GM12864 (cell line): ENCODE results near the gene CCL4L2.
"Not testable (repeated sequence)": the region's sequence is repeated elsewhere in the genome, so short reads cannot be mapped to it uniquely, and the experiment has no call there.

Source experiments
- DNase-seq: peaks from one replicate; pipeline ENCODE4 v3.0.0-alpha.2; 2011; ENCODE audit warnings: low read depth
- H3K4me3 ChIP-seq: 2 replicates; pipeline ENCODE4 v1.5.1; 2011; ENCODE audit warnings: mild to moderate bottlenecking, low read depth, low read length, control low read depth
- TF ChIP-seq, protein P1 (sequence below): IDR thresholded peaks from 2 replicates; pipeline ENCODE4 v1.5.1; 2011; ENCODE audit warnings: low read depth, mild to moderate bottlenecking, moderate library complexity, low read length, control low read depth, inconsistent platforms; ENCODE audit errors: missing control alignments

CCL4L2 gene

DNA sequence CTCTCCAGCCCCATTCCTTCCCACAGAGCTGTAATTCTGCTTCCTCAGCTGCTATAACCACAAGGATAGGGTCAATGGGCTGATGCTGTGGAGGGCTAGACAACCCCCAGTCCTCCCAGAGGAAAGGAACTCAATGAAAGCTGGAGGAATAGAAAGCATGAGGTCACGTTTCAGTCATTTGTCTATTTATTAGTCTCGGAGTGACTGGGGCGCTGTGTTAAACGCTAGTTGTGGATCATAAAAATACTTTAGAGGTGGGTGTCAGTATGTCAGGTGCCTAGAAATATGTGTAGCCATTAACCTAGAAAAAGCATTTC lies 13.5 kb upstream of the CCL4L2 start:
- peak overlapping the region; percentile 26; the same call in 1 of the 2 replicates for H3K4me3 ChIP-seq
- no peak for DNase-seq
- TF ChIP-seq, protein P1, sequence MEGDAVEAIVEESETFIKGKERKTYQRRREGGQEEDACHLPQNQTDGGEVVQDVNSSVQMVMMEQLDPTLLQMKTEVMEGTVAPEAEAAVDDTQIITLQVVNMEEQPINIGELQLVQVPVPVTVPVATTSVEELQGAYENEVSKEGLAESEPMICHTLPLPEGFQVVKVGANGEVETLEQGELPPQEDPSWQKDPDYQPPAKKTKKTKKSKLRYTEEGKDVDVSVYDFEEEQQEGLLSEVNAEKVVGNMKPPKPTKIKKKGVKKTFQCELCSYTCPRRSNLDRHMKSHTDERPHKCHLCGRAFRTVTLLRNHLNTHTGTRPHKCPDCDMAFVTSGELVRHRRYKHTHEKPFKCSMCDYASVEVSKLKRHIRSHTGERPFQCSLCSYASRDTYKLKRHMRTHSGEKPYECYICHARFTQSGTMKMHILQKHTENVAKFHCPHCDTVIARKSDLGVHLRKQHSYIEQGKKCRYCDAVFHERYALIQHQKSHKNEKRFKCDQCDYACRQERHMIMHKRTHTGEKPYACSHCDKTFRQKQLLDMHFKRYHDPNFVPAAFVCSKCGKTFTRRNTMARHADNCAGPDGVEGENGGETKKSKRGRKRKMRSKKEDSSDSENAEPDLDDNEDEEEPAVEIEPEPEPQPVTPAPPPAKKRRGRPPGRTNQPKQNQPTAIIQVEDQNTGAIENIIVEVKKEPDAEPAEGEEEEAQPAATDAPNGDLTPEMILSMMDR = no peak

DNA sequence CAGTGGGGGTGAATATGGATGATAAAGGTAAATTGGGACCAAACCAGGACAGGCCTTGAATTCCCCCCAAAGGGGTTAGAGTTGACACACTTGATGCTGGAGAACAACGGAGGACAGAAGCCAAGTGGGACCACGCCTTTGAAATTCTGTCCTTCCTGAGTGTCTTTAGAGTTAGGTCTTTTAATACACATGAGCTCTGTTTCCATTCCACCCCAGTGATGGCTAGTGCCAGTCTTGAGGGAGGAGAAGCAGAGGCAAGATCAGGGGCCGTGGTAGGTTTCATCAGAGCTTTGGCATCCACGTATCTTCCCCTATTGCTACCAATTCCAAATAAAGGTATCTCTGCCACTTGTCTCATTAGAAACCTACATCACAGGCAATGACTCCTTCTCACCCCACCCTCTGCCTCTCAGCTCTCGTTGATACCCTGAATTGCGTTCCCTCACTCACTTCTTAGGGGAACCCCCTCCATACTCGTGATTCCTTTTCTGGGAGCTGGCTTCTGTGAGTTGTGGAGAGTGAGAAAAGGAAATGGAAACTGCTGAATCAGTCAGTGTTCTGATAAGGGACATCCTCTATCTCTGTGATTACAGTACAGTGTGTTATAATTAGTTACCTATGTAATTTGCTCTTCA lies 11.9 kb upstream of the CCL4L2 start:
- no peak for DNase-seq
- TF ChIP-seq, protein P1 = no peak
- H3K4me3 ChIP-seq = no peak overlapping the region

DNA sequence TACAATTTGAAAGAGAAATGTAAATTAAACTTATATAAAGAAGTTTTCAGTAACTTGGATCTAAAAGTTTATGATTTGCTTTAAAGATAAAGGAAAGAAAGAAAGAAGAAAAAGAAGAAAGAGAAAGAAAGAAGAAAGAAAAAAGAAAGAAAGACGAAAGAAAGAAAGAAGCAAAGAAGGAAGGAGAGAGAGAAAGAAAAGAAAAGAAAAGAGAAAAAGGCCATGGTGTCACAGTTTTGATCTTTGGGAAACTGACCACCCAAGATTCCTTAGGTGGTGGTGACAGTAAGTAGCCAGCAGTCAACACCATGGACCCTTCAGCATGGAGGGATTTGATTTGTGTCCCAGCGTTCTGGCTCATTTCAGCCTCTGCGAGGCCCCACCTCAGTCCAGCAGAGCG lies 9.8 kb upstream of the CCL4L2 start:
- DNase-seq, H3K4me3 ChIP-seq: not testable (repeated sequence)

DNA sequence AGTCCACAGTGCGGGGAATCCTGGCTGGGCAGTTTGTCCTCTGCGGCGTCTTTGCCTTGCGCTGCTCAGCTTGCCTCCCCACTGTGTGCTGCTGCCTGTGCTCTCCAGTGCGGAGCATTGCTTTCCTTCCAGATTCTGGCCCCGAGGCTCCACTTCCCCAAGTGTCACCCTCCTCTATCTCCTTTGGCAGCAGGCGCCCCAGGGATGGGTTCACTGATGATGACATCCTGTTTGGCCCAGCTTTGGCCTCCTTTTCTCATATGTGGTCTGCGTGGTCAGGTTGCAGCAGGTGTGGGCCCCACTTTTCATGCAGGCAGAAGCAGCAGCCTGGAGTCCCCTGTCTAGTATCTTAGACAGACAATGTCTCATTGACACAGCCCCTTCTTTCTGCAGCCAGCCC lies 9.4 kb upstream of the CCL4L2 start:
- DNase-seq, H3K4me3 ChIP-seq: not testable (repeated sequence)

DNA sequence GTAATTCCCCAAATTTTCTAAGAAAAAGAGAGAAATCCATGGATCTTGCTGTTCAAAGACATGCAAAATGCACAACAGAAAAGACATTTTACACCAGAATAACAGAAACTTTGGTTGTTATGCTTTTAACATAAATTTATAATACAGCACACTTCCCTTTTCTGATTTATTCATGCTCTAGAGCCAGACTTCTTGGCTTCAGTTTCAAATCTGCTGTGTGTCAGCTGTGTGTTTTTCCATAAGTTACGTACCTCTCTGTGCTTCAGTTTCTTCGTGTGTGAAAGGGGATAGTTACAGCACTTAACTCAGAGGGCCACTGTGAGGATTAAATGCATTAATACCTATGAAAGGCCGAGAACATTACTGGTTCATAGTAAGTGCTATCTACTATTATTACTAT lies 7.5 kb upstream of the CCL4L2 start:
- TF ChIP-seq, protein P1 = no peak
- no peak overlapping the region for H3K4me3 ChIP-seq
- DNase-seq = no peak

DNA sequence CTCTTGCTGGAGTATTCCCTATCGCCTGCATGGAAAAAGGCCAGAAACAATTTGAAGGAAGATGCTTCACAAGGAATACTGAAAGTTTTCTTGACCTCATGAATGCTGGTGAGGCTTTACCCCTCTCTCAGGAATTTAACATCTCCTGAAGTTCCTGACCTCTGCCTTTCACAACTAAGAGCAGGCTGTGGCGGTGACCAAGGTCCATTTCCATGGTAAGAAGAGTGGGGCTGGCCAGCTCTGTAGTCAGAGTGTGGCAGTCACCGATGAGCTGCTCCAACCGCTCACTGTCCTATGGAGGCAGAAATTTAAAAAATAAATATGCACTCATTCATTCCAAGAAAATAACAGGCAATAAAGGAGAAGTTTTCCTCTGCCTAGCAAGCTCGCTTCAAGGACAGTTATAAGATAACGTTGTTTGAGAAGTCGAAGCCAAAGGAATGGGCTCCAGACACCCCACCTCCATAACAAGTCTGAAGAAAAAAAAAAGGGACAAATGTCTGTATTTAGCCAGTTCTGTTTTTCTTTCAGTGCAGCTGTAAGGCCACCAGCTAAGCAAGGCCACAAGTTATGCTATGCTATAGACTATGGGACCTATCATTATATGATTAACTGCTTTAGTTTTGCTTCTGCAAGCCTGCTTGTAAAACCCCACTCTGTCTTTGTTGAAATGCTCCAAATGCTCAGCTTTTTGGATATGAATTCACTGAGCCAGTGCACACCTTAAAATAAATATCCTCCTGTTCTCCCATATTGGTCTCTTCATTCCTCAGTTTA lies 6.0 kb upstream of the CCL4L2 start:
- no peak for DNase-seq
- TF ChIP-seq, protein P1 = no peak
- no peak overlapping the region for H3K4me3 ChIP-seq

DNA sequence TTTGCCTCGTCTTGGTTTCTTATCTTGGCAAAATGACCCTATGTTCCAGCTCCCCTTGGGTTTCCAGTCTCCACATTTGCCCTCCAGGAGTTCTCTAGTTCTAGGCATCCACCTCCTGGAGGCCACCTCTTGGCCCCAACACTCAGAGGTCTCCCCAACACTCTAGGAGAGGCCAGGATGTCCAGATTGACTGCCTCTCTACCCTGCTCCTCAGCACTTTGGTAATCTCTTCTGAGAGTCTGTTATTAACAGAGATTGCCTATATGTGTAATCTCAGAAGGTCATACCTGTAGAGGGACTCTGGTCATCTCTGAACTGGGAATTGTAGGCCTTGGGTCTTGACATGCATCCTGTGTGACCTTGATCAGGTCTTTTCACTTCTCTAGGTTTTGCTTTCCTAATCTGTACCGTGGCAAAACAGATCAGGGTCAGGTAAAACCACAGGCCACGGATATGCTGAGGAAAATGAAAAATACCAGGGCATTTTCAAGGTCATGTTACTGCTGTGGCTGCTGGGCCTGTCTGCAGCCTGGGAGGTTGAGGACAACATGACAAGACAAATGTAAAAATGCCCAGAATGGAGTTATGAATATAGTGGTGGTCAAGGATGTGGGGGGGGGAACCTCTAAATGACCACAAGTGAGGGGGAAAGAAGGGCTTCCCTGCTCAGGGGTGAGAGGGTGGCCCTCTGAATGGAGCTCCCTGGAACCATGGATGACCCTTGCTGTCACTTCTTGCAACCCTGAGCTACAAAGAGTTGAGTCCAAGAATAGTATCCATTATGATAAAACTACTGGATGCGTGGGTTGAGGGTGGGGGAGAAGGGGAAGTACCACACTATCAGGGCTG lies 5.0 kb upstream of the CCL4L2 start:
- TF ChIP-seq, protein P1 = no peak
- no peak overlapping the region for H3K4me3 ChIP-seq
- DNase-seq = no peak

DNA sequence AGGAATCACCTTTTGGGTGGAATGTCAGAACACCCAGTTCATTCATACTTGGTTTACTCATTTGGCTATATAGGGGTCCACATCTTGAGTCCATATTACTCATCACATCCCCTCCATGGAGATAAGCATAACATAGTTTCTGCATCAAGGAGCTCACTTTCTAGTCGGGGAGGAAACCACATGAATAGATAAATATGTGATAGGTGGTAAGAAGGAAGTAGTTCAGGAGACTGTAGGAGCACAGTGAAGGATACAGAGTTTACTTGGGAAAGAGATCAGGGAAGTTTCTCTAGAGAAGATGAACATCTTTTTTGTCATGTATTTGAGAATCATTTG lies 4.4 kb upstream of the CCL4L2 start:
- not testable (repeated sequence) for DNase-seq, H3K4me3 ChIP-seq

DNA sequence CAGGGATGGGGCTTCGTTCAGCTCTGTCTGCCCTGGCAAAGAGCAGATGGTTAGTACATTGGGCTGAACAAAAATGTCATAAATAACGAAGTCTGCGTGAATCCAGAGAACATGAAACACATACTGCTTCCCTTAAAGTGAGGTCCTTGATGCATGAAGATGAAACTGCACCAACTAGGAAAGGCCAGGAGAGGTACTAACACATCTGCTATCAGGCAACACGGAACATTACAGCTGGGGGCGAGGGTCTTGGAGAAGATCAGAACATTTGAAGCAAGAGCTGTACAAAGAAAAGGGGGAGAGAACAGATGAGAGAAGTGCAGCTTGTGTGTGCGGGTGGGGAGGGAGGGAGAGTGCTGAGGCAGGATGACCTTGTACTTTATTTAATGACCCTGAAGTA lies 3.5 kb upstream of the CCL4L2 start:
- H3K4me3 ChIP-seq, DNase-seq: not testable (repeated sequence)
